ENCODE measurements around the gene ABHD17C. TPM values are rescaled to one million over a fixed set of nuclear protein-coding genes. Genes with fewer than 3 reads are reported as not detected.

Gene ABHD17C
- total and polyA plus RNA-seq, 2 of the 8 experiments (the other 6 are each of a cell fraction or from before 2014, with no cell fraction given): 20.2 to 29.8 TPM

DNA sequence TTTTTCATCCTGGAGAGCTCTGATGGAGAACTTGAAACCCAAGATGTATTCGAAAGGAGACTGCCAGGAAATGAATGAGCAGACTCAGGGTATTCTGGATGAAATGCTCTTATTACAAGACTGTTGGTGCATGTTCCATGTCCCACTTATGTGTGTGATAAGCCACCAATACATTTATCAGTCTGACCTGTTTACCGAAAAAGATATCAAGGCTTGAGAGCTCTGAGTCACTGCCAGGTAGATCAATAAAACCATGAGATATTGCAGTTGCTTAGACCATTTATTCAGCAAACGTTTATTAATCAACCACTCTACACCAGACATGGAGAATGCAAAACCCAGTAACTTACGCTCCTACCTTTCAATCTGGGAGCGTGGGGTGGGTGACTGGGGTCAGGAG lies 101.3 kb downstream of the ABHD17C start:
- CTCF ChIA-PET (ENCODE audit: partially characterized antibody): interaction anchor here (1.1 to 1.7 kb wide), 5 partner anchors 17 to 341 kb away, joined by 3 to 8 read pairs (median 4); partner anchors contain the start of gene CEMIP
- H3K23me2 ChIP-seq (ENCODE audit: low read depth, low read length): no peaks in the 10 kb centered on the region; the same call in 1 of the 2 replicates
- no peaks in the 10 kb centered on the region for H4K20me1 ChIP-seq (replicated peaks in 1 of 2; ENCODE audit: control insufficient read depth in 1 of 2, insufficient read depth in 2 of 2, low read length in 2 of 2)
- H3K9ac ChIP-seq (replicated peaks in 1 of 4; ENCODE audit: extremely low read depth in 1 of 4, low read depth in 3 of 4, low read length in 3 of 4): no peak overlapping the region
- no peak overlapping the region for H2AK5ac ChIP-seq (ENCODE audit: low read depth, low read length)
- H4K5ac ChIP-seq (ENCODE audit: insufficient read length, low read depth, low read length): no peak overlapping the region
- no peaks in the 10 kb centered on the region for H3K79me2 ChIP-seq (ENCODE audit: control insufficient read depth in 1 of 2, insufficient read depth in 2 of 2, low read length in 2 of 2)
- H3K56ac ChIP-seq (replicated peaks; ENCODE audit: insufficient read length, low read depth, low read length): no peak overlapping the region
- no peak overlapping the region for H3K4me2 ChIP-seq (ENCODE audit: insufficient read depth in 1 of 2, low read depth in 2 of 2, low read length in 2 of 2)
- H3K79me1 ChIP-seq (ENCODE audit: low read depth, low read length): no peaks in the 10 kb centered on the region
- no peaks in the 10 kb centered on the region for H3K27me3 ChIP-seq (replicated peaks in 1 of 4; ENCODE audit: control insufficient read depth in 3 of 4, extremely low read depth in 1 of 4, insufficient read depth in 3 of 4, low read length in 3 of 4)
- H3K4me1 ChIP-seq (replicated peaks in 1 of 4; ENCODE audit: control insufficient read depth in 3 of 4, insufficient read depth in 4 of 4, low read length in 3 of 4): no peaks in the 10 kb centered on the region
- H3K14ac ChIP-seq (ENCODE audit: insufficient read length): no peak overlapping the region
- H4K8ac ChIP-seq (ENCODE audit: extremely low read depth, insufficient read depth, low read length): no peak overlapping the region
- no peak overlapping the region for H3K27ac ChIP-seq (ENCODE audit: low read depth, low read length)
- no peak overlapping the region for H2BK15ac ChIP-seq (ENCODE audit: low read length)
- H3K36me3 ChIP-seq (ENCODE audit: control insufficient read depth in 2 of 4, insufficient read depth in 4 of 4, low read length in 3 of 4): no peaks in the 10 kb centered on the region
- no peak overlapping the region for H2BK12ac ChIP-seq (ENCODE audit: low read depth, low read length)
- H2BK120ac ChIP-seq (replicated peaks; ENCODE audit: low read depth, low read length): no peak overlapping the region
- no peak overlapping the region for H2BK5ac ChIP-seq (ENCODE audit: low read depth, low read length)
- no peak overlapping the region for H4K91ac ChIP-seq (replicated peaks; ENCODE audit: insufficient read length, low read length)
- 86% methylated on average over 5 of the region's 5 CpGs; no CpG with 5 or more reads in 1 of the 2 experiments for WGBS, 2 experiments (ENCODE audit: extremely low coverage in 1 of 2, insufficient coverage in 1 of 2, insufficient read length in 1 of 2, insufficient replicate concordance in 2 of 2, low coverage in 1 of 2, low lambda C conversion rate in 2 of 2, missing lambda C conversion rate in 1 of 2)
- no peaks in the 10 kb centered on the region for H3K9me3 ChIP-seq (ENCODE audit: insufficient read depth in 2 of 2, low read depth in 1 of 2, low read length in 1 of 2)
- H3K4me3 ChIP-seq (ENCODE audit: extremely low read depth in 1 of 4, insufficient read depth in 2 of 4, low read depth in 3 of 4, low read length in 4 of 4): no peak overlapping the region
- no peak for FAIRE-seq
- no peak overlapping the region for H2AFZ ChIP-seq (ENCODE audit: low read length)
- DNase-seq (ENCODE audit: low read depth in 1 of 2, low spot score in 2 of 2): no peak
- no peak overlapping the region for H3K4ac ChIP-seq (replicated peaks; ENCODE audit: insufficient read length, low read depth, low read length)
- no peak overlapping the region for H3K18ac ChIP-seq (ENCODE audit: extremely low read depth, low read length)
- POLR2A ChIA-PET (ENCODE audit: partially characterized antibody): no interaction called here
- H2BK20ac ChIP-seq (ENCODE audit: low read length): no peak overlapping the region
- H3K23ac ChIP-seq (ENCODE audit: insufficient read length): no peak overlapping the region
- TF ChIP-seq HDAC6 (IDR thresholded peaks at IDR 0.05; ENCODE audit: low read depth, low read length) (no peak), NRF1 (IDR thresholded peaks at IDR 0.05; ENCODE audit: low read depth, low read length) (no peak), CBX8 (IDR thresholded peaks at IDR 0.05; ENCODE audit: borderline replicate concordance, low read depth, low read length) (no peak), MAFK (IDR thresholded peaks at IDR 0.05; ENCODE audit: low read depth, low read length) (no peak), KDM4A (IDR thresholded peaks at IDR 0.05; ENCODE audit: low read depth, low read length, severe bottlenecking) (no peak), CREB1 (IDR thresholded peaks at IDR 0.05) (no peak), NANOG (IDR thresholded peaks at IDR 0.05; ENCODE audit: insufficient read depth, low read depth, low read length, poor library complexity, severe bottlenecking) (no peak), JUN (IDR thresholded peaks at IDR 0.05; ENCODE audit: low read depth, low read length) (no peak), BACH1 (IDR thresholded peaks at IDR 0.05; ENCODE audit: low read length) (no peak), SUZ12 (IDR thresholded peaks at IDR 0.05; ENCODE audit: low read length) (no peak)
- TF ChIP-seq, protein P1, sequence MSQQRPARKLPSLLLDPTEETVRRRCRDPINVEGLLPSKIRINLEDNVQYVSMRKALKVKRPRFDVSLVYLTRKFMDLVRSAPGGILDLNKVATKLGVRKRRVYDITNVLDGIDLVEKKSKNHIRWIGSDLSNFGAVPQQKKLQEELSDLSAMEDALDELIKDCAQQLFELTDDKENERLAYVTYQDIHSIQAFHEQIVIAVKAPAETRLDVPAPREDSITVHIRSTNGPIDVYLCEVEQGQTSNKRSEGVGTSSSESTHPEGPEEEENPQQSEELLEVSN (IDR thresholded peaks at IDR 0.05): no peak
- TF ChIP-seq, protein P2, sequence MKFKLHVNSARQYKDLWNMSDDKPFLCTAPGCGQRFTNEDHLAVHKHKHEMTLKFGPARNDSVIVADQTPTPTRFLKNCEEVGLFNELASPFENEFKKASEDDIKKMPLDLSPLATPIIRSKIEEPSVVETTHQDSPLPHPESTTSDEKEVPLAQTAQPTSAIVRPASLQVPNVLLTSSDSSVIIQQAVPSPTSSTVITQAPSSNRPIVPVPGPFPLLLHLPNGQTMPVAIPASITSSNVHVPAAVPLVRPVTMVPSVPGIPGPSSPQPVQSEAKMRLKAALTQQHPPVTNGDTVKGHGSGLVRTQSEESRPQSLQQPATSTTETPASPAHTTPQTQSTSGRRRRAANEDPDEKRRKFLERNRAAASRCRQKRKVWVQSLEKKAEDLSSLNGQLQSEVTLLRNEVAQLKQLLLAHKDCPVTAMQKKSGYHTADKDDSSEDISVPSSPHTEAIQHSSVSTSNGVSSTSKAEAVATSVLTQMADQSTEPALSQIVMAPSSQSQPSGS (IDR thresholded peaks at IDR 0.05; ENCODE audit: low read length): no peak

Data from H1 (cell line).